IMR-90 (cell line): ENCODE data around the gene C1orf87. TPM values are rescaled to one million over a fixed set of nuclear protein-coding genes. Genes with fewer than 3 reads are reported as not detected.

Experiments used
- ATAC-seq: fragments of 200-7000 bp; cut with Tn5 transposase; 2 replicates; pipeline ENCODE4 v1.9.1; 2020; ENCODE audit warnings: low read depth, mild to moderate bottlenecking, moderate library complexity
- BruUV-seq: library from RNA; stranded (reverse); fragments of 400-500 nt; replicated peaks from 2 replicates; lab custom pipeline; 2021; lab: Mats Ljungman, UMichigan
- CTCF ChIA-PET: fragments of 300-600 bp; formaldehyde crosslinking; extraction: SDS; loops from one replicate; lab custom pipeline; 2021; ENCODE audit warnings: antibody characterized with exemption; lab: Yijun Ruan, JAX
- POLR2A ChIA-PET: fragments of 300-600 bp; sonication (Branson Sonifier 250); formaldehyde crosslinking; loops from one replicate; lab custom pipeline; 2022; ENCODE audit warnings: antibody characterized with exemption; ENCODE audit not compliant: unreplicated experiment; lab: Charles Lee
- DNase-seq: peaks from one replicate; pipeline ENCODE4 v3.0.0; 2013
- H2AFZ ChIP-seq: replicated peaks from 2 replicates; pipeline ENCODE3; 2013; ENCODE audit warnings: low read length, mild to moderate bottlenecking; ENCODE audit not compliant: poor library complexity
- H2AK5ac ChIP-seq: 2 replicates; pipeline ENCODE4 v1.6.1; 2013; ENCODE audit warnings: low read depth, low read length, inconsistent platforms
- H2AK9ac ChIP-seq: replicated peaks from 2 replicates; pipeline ENCODE3; 2013; ENCODE audit warnings: mild to moderate bottlenecking, low read depth, low read length, moderate library complexity; ENCODE audit not compliant: poor library complexity
- H2BK120ac ChIP-seq: 2 replicates; pipeline ENCODE4 v1.6.1; 2013; ENCODE audit warnings: low read depth, low read length, inconsistent platforms
- H2BK15ac ChIP-seq: 3 replicates; pipeline ENCODE4 v1.6.1; 2013; ENCODE audit warnings: low read depth, low read length, inconsistent platforms
- H2BK20ac ChIP-seq: 2 replicates; pipeline ENCODE4 v1.6.1; 2013; ENCODE audit warnings: low read depth, mild to moderate bottlenecking, inconsistent platforms, low read length, moderate library complexity
- H2BK5ac ChIP-seq: 2 replicates; pipeline ENCODE4 v1.6.1; 2013; ENCODE audit warnings: mild to moderate bottlenecking, low read depth, low read length, inconsistent platforms; ENCODE audit not compliant: poor library complexity, severe bottlenecking
- H3K14ac ChIP-seq: replicated peaks from 2 replicates; pipeline ENCODE4 v1.6.1; 2013; ENCODE audit warnings: low read depth, low read length, inconsistent platforms
- H3K18ac ChIP-seq: 2 replicates; pipeline ENCODE4 v1.6.1; 2013; ENCODE audit warnings: low read depth, low read length, control low read depth
- H3K23ac ChIP-seq: 2 replicates; pipeline ENCODE4 v1.6.1; 2013; ENCODE audit warnings: low read depth, low read length, inconsistent platforms
- H3K27ac ChIP-seq: 2 replicates; pipeline ENCODE4 v1.5.1; 2013; ENCODE audit warnings: mild to moderate bottlenecking, control low read depth, low read length; ENCODE audit not compliant: insufficient read depth
- H3K27me3 ChIP-seq: 2 replicates; pipeline ENCODE4 v1.6.1; 2013; ENCODE audit warnings: low read length; ENCODE audit not compliant: control insufficient read depth, insufficient read depth
- H3K36me3 ChIP-seq: 2 replicates; pipeline ENCODE4 v1.6.1; 2013; ENCODE audit warnings: low read length, mixed read lengths; ENCODE audit not compliant: control insufficient read depth, insufficient read depth
- H3K4ac ChIP-seq: 2 replicates; pipeline ENCODE4 v1.6.1; 2013; ENCODE audit warnings: low read depth, low read length, inconsistent platforms
- H3K4me1 ChIP-seq: 2 replicates; pipeline ENCODE4 v1.6.1; 2013; ENCODE audit warnings: low read length, mixed read lengths; ENCODE audit not compliant: control insufficient read depth, insufficient read depth
- H3K4me2 ChIP-seq: 2 replicates; pipeline ENCODE4 v1.6.1; 2013; ENCODE audit warnings: low read depth, mild to moderate bottlenecking, control low read depth, low read length, moderate library complexity
- H3K4me3 ChIP-seq: 2 replicates; pipeline ENCODE4 v1.5.1; 2013; ENCODE audit warnings: low read depth, mild to moderate bottlenecking, control low read depth, low read length, moderate library complexity; ENCODE audit not compliant: insufficient read depth
- H3K56ac ChIP-seq: 2 replicates; pipeline ENCODE4 v1.6.1; 2013; ENCODE audit warnings: low read length, inconsistent platforms; ENCODE audit not compliant: insufficient read depth; ENCODE audit errors: extremely low read depth
- H3K79me1 ChIP-seq, 2 experiments: 2 replicates each; pipeline ENCODE4 v1.6.1; 2013; ENCODE audit warnings: low read length in 2 of 2, inconsistent platforms in 1 of 2, low read depth in 1 of 2
- H3K9ac ChIP-seq: 2 replicates; pipeline ENCODE4 v1.6.1; 2013; ENCODE audit warnings: low read depth, low read length, control low read depth
- H3K9me1 ChIP-seq: 2 replicates; pipeline ENCODE4 v1.6.1; 2013; ENCODE audit warnings: low read length, inconsistent platforms; ENCODE audit not compliant: insufficient read depth
- H3K9me3 ChIP-seq: 2 replicates; pipeline ENCODE4 v1.6.1; 2013; ENCODE audit warnings: low read length; ENCODE audit not compliant: control insufficient read depth, insufficient read depth
- H4K20me1 ChIP-seq: 2 replicates; pipeline ENCODE4 v1.6.1; 2013; ENCODE audit warnings: low read length, inconsistent platforms; ENCODE audit not compliant: insufficient read depth
- H4K5ac ChIP-seq: 2 replicates; pipeline ENCODE4 v1.6.1; 2013; ENCODE audit warnings: mild to moderate bottlenecking, low read depth, low read length, control low read depth
- H4K8ac ChIP-seq, 2 experiments: 2 replicates each; pipeline ENCODE4 v1.6.1; 2013; ENCODE audit warnings: low read depth in 2 of 2, low read length in 2 of 2, control low read depth in 1 of 2, inconsistent platforms in 1 of 2
- H4K91ac ChIP-seq: 2 replicates; pipeline ENCODE4 v1.6.1; 2013; ENCODE audit warnings: low read depth, low read length, inconsistent platforms; ENCODE audit not compliant: insufficient read depth
- BHLHE40 ChIP-seq: fragments of 150-350 bp; IDR thresholded peaks from 2 replicates; pipeline ENCODE4 v1.6.1; 2016; ENCODE audit warnings: mild to moderate bottlenecking, low read depth, low read length
- RCOR1 ChIP-seq: IDR thresholded peaks from 2 replicates; pipeline ENCODE4 v1.6.1; 2012; ENCODE audit warnings: mild to moderate bottlenecking, low read length, improper control_type of control experiment; ENCODE audit not compliant: insufficient replicate concordance
- WGBS, 2 experiments: methylation state at CpG; one replicate each; pipeline versions ENCODE4 v1.1.5 to v1.1.7; 2013; ENCODE audit warnings: missing lambda C conversion rate in 2 of 2; ENCODE audit not compliant: insufficient read length in 1 of 2; ENCODE audit errors: extremely low coverage in 2 of 2; 5-methylcytosine and 5-hydroxymethylcytosine counted together
- dilution Hi-C: fragments of 300-500 bp; cut with HindIII; formaldehyde crosslinking; loops from one replicate; pipeline ENCODE4 v1.14.3; 2018; ENCODE audit warnings: low sequenced_read_pairs; ENCODE audit not compliant: unreplicated experiment
- in situ Hi-C: fragments of 300-500 bp; cut with MboI; formaldehyde crosslinking; loops from 3 replicates; pipeline ENCODE4 v1.14.3; 2019; ENCODE audit warnings: low sequenced_read_pairs, inconsistent platforms, mixed read lengths
- intact Hi-C: fragments of 100-400 bp; cut with micrococcal nuclease; formaldehyde crosslinking; loops from 2 replicates; pipeline ENCODE4 v1.10.0; 2022
- polyA plus RNA-seq, 3 experiments: library from polyadenylated mRNA; depleted of rRNA; stranded (reverse); fragments of >200 nt; gene quantifications; 2 replicates each; pipeline ENCODE4 v1.2.3, GENCODE V29; 2012; ENCODE audit warnings: low replicate concordance in 1 of 3
- total RNA-seq: library from RNA; depleted of rRNA; stranded (reverse); fragments of >200 nt; gene quantifications from 2 replicates; pipeline ENCODE4 v1.2.3, GENCODE V29; 2012

Gene C1orf87
- total and polyA plus RNA-seq, 2 of the 4 experiments (the other 2 are of a cell fraction): not detected

DNA sequence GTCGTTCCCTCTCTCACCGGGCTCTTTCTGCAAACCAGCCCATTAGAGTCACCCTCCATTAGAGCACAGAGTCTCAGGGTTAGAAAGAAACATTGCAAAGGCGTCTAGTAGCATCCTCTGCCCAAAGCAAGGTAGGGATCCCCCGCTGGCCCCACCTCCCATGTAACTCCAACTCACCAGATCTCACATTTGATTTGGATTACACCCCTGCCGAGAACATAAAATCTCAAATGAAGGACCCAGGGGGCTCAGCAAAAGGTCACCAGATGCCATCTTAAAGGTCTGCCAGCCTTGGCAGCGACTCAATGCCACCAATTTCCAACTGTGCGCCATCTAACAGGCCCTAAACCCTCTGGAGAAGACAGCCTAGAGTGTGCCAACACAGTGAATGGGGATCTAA lies 14.1 kb downstream of the C1orf87 start:
- no peaks in the 10 kb centered on the region for H3K9me3 ChIP-seq
- no peaks in the 10 kb centered on the region for H3K9me1 ChIP-seq
- intact Hi-C loops (no loop called here), in situ Hi-C loops (no loop called here), dilution Hi-C loops (no loop called here)
- ChIA-PET CTCF (no interaction called here), POLR2A (no interaction called here)
- H4K20me1 ChIP-seq: no peaks in the 10 kb centered on the region
- H2AK5ac ChIP-seq: no peak overlapping the region
- no peak overlapping the region for H2BK20ac ChIP-seq
- WGBS, 2 experiments: no CpG with 5 or more reads among the region's 7 CpGs
- no peaks in the 10 kb centered on the region for H3K79me1 ChIP-seq
- H3K27me3 ChIP-seq: no peaks in the 10 kb centered on the region
- H2AFZ ChIP-seq: no peak overlapping the region
- H3K56ac ChIP-seq: no peak overlapping the region
- no peak overlapping the region for H2BK15ac ChIP-seq
- H3K27ac ChIP-seq: no peak overlapping the region
- H3K4me2 ChIP-seq: no peak overlapping the region
- no peak overlapping the region for H3K23ac ChIP-seq
- no peaks in the 10 kb centered on the region for H3K36me3 ChIP-seq
- no peak overlapping the region for H4K91ac ChIP-seq
- no peak overlapping the region for H4K5ac ChIP-seq
- no peak overlapping the region for H3K14ac ChIP-seq
- no peak overlapping the region for H3K18ac ChIP-seq
- no peak overlapping the region for H3K9ac ChIP-seq
- BruUV-seq: no TSS peak
- ATAC-seq (no peak), DNase-seq (no peak)
- no peak overlapping the region for H2BK5ac ChIP-seq
- H3K4me3 ChIP-seq: no peak overlapping the region
- no peak overlapping the region for H3K4ac ChIP-seq
- H2AK9ac ChIP-seq: no peak overlapping the region
- no peaks in the 10 kb centered on the region for H3K4me1 ChIP-seq
- no peak for TF ChIP-seq BHLHE40
- no peak for TF ChIP-seq RCOR1
- no peak overlapping the region for H4K8ac ChIP-seq
- no peak overlapping the region for H2BK120ac ChIP-seq
